Fibroblast of mammary gland (primary cell): ENCODE results near the gene HOXB4.

ENCODE experiments used
- DNase-seq: peaks from one replicate; pipeline ENCODE4 v3.0.0-alpha.2; 2010; ENCODE audit warnings: low read depth
- H3K4me3 ChIP-seq: 2 replicates; pipeline ENCODE4 v1.5.1; 2011; ENCODE audit warnings: low read depth, mild to moderate bottlenecking, low read length, moderate library complexity; ENCODE audit not compliant: control insufficient read depth
- CTCF ChIP-seq: conservative IDR thresholded peaks from 2 replicates; pipeline ENCODE4 v1.5.1; 2011; ENCODE audit warnings: low read depth, low read length, inconsistent platforms; ENCODE audit not compliant: control insufficient read depth, insufficient read depth

Gene HOXB4

GRCh38 chr17:48569674-48570324 is 8.4 kb downstream of the HOXB4 start:
- TF ChIP-seq CTCF: peak; percentile 6
- H3K4me3 ChIP-seq: peak overlapping the region; percentile 34
- DNase-seq: no peak

- no peak for TF ChIP-seq CTCF
- peak overlapping the region; percentile 26 for H3K4me3 ChIP-seq
- DNase-seq: no peak
Observed at GRCh38 chr17:48569240-48569582, 8.9 kb downstream of the HOXB4 start.

GRCh38 chr17:48568499-48569239 is 9.5 kb downstream of the HOXB4 start:
- DNase-seq: no peak
- peak overlapping the region; percentile 26 for H3K4me3 ChIP-seq
- TF ChIP-seq CTCF: no peak

- DNase-seq: no peak
- no peak overlapping the region for H3K4me3 ChIP-seq
- no peak for TF ChIP-seq CTCF
Observed at GRCh38 chr17:48567646-48568354, 10.3 kb downstream of the HOXB4 start.

- DNase-seq: no peak
- no peak for TF ChIP-seq CTCF
- no peak overlapping the region for H3K4me3 ChIP-seq
Observed at GRCh38 chr17:48567209-48567608, 10.9 kb downstream of the HOXB4 start.

- TF ChIP-seq CTCF: no peak
- no peak for DNase-seq
- no peak overlapping the region for H3K4me3 ChIP-seq
Observed at GRCh38 chr17:48566717-48567116, 11.4 kb downstream of the HOXB4 start.
